Endothelial cell of umbilical vein (primary cell): ENCODE results near the gene ZNF497. TPM values are rescaled to one million over a fixed set of nuclear protein-coding genes. Genes with fewer than 3 reads are reported as not detected.

Experiments used
- BruUV-seq: library from RNA; stranded (reverse); fragments of 400-500 nt; replicated peaks from 2 replicates; lab custom pipeline; 2021; lab: Mats Ljungman, UMichigan
- CTCF ChIA-PET: fragments of 300-600, 350-600 bp; sonication (Branson Sonifier 250); formaldehyde crosslinking; loops from one replicate; lab custom pipeline; 2021; ENCODE audit warnings: antibody characterized with exemption, inconsistent platforms; lab: Charles Lee
- POLR2A ChIA-PET: fragments of 300-600, 350-600 bp; sonication (Branson Sonifier 250); formaldehyde crosslinking; loops from one replicate; lab custom pipeline; 2021; ENCODE audit warnings: antibody characterized with exemption, inconsistent platforms; lab: Charles Lee
- DNase-seq: peaks from one replicate; pipeline ENCODE4 v3.0.0-alpha.2; 2011; ENCODE audit warnings: low read depth, low spot score
- FAIRE-seq: peaks from 2 replicates; lab custom pipeline; 2011; peaks lifted over from hg19 to GRCh38; lab: Jason Lieb, UNC
- H2AFZ ChIP-seq: 2 replicates; pipeline ENCODE4 v1.6.0; 2012; ENCODE audit warnings: low read depth, low read length, control low read depth, inconsistent platforms
- H3K27ac ChIP-seq: 2 replicates; pipeline ENCODE4 v1.5.1; 2011; ENCODE audit warnings: low read depth, mild to moderate bottlenecking, control low read depth, low read length, moderate library complexity; ENCODE audit not compliant: insufficient read depth
- H3K27me3 ChIP-seq, 2 experiments: 2 replicates each; pipeline versions ENCODE4 v1.6.0 to v1.6.1; 2011; ENCODE audit warnings: low read length in 2 of 2, mixed read lengths in 1 of 2; ENCODE audit not compliant: control insufficient read depth in 2 of 2, insufficient read depth in 2 of 2
- H3K36me3 ChIP-seq, 2 experiments: 2 replicates in 1 of 2; 3 replicates in 1 of 2; pipeline ENCODE4 v1.5.1; 2011; ENCODE audit warnings: low read length in 2 of 2, mild to moderate bottlenecking in 1 of 2, moderate library complexity in 1 of 2; ENCODE audit not compliant: control insufficient read depth in 2 of 2, insufficient read depth in 2 of 2; ENCODE audit errors: extremely low read depth in 1 of 2
- H3K4me1 ChIP-seq: 3 replicates; pipeline ENCODE4 v1.5.1; 2011; ENCODE audit warnings: mild to moderate bottlenecking, low read length; ENCODE audit not compliant: control insufficient read depth, insufficient read depth; ENCODE audit errors: extremely low read depth
- H3K4me2 ChIP-seq: 2 replicates; pipeline ENCODE4 v1.6.1; 2011; ENCODE audit warnings: low read length, control low read depth, mixed read lengths; ENCODE audit not compliant: insufficient read depth
- H3K4me3 ChIP-seq, 3 experiments: fragments of 200-600 bp in 1 of 3; sonication (generic), shearing (Covaris generic) in 1 of 3; replicated peaks in 1 of 3; 2 replicates each; pipeline ENCODE4 v1.5.1; 2011 to 2016; ENCODE audit warnings: control low read depth in 3 of 3, low read length in 3 of 3, mild to moderate bottlenecking in 2 of 3, inconsistent platforms in 1 of 3, low read depth in 1 of 3, moderate library complexity in 1 of 3; ENCODE audit not compliant: insufficient read depth in 1 of 3
- H3K79me2 ChIP-seq: 2 replicates; pipeline ENCODE4 v1.6.0; 2012; ENCODE audit warnings: low read length, inconsistent platforms; ENCODE audit not compliant: control insufficient read depth, insufficient read depth
- H3K9ac ChIP-seq: replicated peaks from 2 replicates; pipeline ENCODE3; 2011; ENCODE audit warnings: low read length, control low read depth; ENCODE audit not compliant: insufficient read depth; ENCODE audit errors: extremely low read depth
- H3K9me1 ChIP-seq: replicated peaks from 3 replicates; pipeline ENCODE4 v1.6.0; 2011; ENCODE audit warnings: mild to moderate bottlenecking, low read length; ENCODE audit not compliant: control insufficient read depth, insufficient read depth; ENCODE audit errors: extremely low read depth
- H3K9me3 ChIP-seq: replicated peaks from 2 replicates; pipeline ENCODE4 v1.5.1; 2012; ENCODE audit warnings: low read length, inconsistent platforms; ENCODE audit not compliant: control insufficient read depth, insufficient read depth
- H4K20me1 ChIP-seq: replicated peaks from 2 replicates; pipeline ENCODE3; 2011; ENCODE audit warnings: mild to moderate bottlenecking, low read length; ENCODE audit not compliant: control insufficient read depth, insufficient read depth; ENCODE audit errors: extremely low read depth
- EZH2 ChIP-seq: IDR thresholded peaks from 2 replicates; pipeline ENCODE4 v1.6.1; 2012; ENCODE audit warnings: borderline replicate concordance, low read depth, mild to moderate bottlenecking, moderate library complexity, low read length, inconsistent platforms; ENCODE audit not compliant: severe bottlenecking
- FOS ChIP-seq: IDR thresholded peaks from 2 replicates; pipeline ENCODE4 v1.6.1; 2011; ENCODE audit warnings: mild to moderate bottlenecking, low read length, moderate library complexity, borderline replicate concordance; ENCODE audit not compliant: insufficient read depth
- GATA2 ChIP-seq: IDR thresholded peaks from 2 replicates; pipeline ENCODE4 v1.7.0; 2011; ENCODE audit warnings: low read depth, mild to moderate bottlenecking, moderate library complexity, mixed read lengths, low read length; ENCODE audit not compliant: insufficient read length, insufficient read depth
- JUN ChIP-seq: IDR thresholded peaks from 2 replicates; pipeline ENCODE4 v1.6.1; 2011; ENCODE audit warnings: borderline replicate concordance, low read depth; ENCODE audit not compliant: insufficient read length, insufficient read depth
- MYC ChIP-seq: IDR thresholded peaks from one replicate; pipeline ENCODE4 v1.6.1; 2011; ENCODE audit warnings: mild to moderate bottlenecking, low read depth, low read length
- POLR2A ChIP-seq: IDR thresholded peaks from 2 replicates; pipeline ENCODE4 v1.6.1; 2012; ENCODE audit warnings: low read depth, mild to moderate bottlenecking, control low read depth, low read length
- POLR2AphosphoS5 ChIP-seq: IDR thresholded peaks from 2 replicates; pipeline ENCODE4 v1.6.1; 2012; ENCODE audit warnings: low read depth, mild to moderate bottlenecking, control low read depth, low read length, moderate library complexity; ENCODE audit not compliant: insufficient read depth
- dilution Hi-C: fragments of 300-500 bp; cut with MboI; formaldehyde crosslinking; loops from one replicate; pipeline ENCODE4 v1.15.0; 2019; ENCODE audit warnings: low sequenced_read_pairs; ENCODE audit not compliant: extremely low pct_ligation_motif_present
- intact Hi-C: fragments of 100-400 bp; cut with micrococcal nuclease; formaldehyde crosslinking; loops from one replicate; pipeline ENCODE4 v1.10.0; 2022
- polyA plus RNA-seq, 4 experiments: library from polyadenylated mRNA; depleted of rRNA in 3 of 4; stranded (reverse) in 3 of 4; unstranded in 1 of 4; fragments of >200 nt; gene quantifications; 2 replicates each; pipeline versions ENCODE4 v1.2.1 to v1.2.3, GENCODE V29; 2011 to 2012; ENCODE audit warnings: missing spikeins in 1 of 4
- total RNA-seq: library from RNA; stranded (reverse); gene quantifications from 2 replicates; pipeline ENCODE4 v1.2.3, GENCODE V29; 2021
- TF ChIP-seq, protein P1 (sequence below), 2 donors: IDR thresholded peaks; 1 replicate in 1 of 2; 2 replicates in 1 of 2; pipeline ENCODE4 v1.5.1; 2011; ENCODE audit warnings: low read length in 2 of 2, mild to moderate bottlenecking in 2 of 2, moderate library complexity in 2 of 2, control low read depth in 1 of 2, inconsistent platforms in 1 of 2, low read depth in 1 of 2; ENCODE audit not compliant: insufficient read depth in 1 of 2; ENCODE audit errors: extremely low read depth in 1 of 2
- TF ChIP-seq, protein P2 (sequence below): IDR thresholded peaks from 2 replicates; pipeline ENCODE4 v1.6.1; 2011; ENCODE audit not compliant: insufficient read depth, insufficient read length

The ZNF497 gene
- total and polyA plus RNA-seq, 2 donors (not counting 3 experiments of a cell fraction or from before 2014, with no cell fraction given): 0.40 to 1.3 TPM

DNA sequence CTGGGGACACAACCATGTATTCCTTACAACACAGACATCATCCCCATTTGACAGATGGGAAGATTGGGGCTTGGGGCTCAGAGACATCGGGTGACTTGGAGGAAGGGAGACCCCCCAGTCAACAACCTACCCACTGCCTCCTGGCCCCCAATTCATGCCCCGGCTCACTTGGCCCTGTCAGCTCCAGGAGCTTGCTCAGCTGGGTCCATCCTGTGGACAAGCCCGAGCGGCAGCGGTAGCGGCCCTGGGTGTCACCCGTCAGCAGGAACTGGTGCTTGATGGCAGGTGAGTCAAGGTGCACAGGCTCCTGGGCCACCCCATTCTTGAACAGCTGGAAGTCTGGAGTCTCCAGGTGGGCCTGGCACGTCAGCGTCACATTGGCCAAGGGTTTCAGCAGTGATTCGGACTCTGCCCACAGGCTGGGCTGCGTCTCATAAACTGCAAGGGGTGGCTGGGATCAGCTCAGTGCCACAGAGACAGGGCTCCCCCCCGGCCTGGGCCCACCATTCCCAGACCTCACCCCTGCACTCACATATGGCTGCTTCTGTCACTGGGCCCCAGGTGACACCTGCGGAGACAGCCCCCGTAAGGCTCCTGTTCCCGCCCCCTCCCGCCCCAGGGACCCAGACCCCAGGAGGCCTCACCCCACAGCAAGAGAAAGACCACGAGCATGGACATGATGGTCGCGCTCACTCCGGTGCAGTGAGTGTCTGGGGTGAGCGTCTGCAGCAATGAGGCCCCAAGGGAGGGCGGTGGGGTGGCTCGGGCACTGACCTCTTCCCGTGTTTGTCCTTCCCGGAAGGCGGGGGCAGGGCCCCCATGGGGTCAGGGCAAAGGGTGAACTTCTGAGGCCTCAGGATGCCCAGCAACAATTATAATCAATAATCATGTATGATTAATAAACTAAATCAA lies 9.5 kb downstream of the ZNF497 start, which contains the start of gene A1BG:
Gene A1BG, minus strand, starts transcription at position 733 of the 912 bp plus-strand sequence. Its CDS starts 55 bp downstream, at position 678.
- H3K79me2 ChIP-seq: no peaks in the 10 kb centered on the region
- dilution Hi-C loops: no loop called here
- BruUV-seq: no TSS peak

More for the DNA sequence above, 9.5 kb downstream of the ZNF497 start, which contains the start of gene A1BG:
- Histone ChIP-seq H3K9ac (no peak within 1 kb of the TSS), H3K36me3 (no peaks in the 10 kb centered on the region), H3K4me2 (no peak within 1 kb of the TSS), H3K27ac (no peak within 1 kb of the TSS), H3K9me3 (no peaks in the 10 kb centered on the region), H3K27me3 (peaks cover 30 to 51% of the 10 kb centered on the region in 2 experiments), H3K4me1 (peaks cover 10% of the 10 kb centered on the region), H3K9me1 (no peaks in the 10 kb centered on the region), H3K4me3 (no peak within 1 kb of the TSS), H4K20me1 (no peaks in the 10 kb centered on the region), H2AFZ (no peak within 1 kb of the TSS)
- TF ChIP-seq POLR2AphosphoS5 (no peak), GATA2 (no peak), POLR2A (no peak), JUN (no peak), MYC (no peak), FOS (no peak), EZH2 (no peak)
- TF ChIP-seq, protein P1, sequence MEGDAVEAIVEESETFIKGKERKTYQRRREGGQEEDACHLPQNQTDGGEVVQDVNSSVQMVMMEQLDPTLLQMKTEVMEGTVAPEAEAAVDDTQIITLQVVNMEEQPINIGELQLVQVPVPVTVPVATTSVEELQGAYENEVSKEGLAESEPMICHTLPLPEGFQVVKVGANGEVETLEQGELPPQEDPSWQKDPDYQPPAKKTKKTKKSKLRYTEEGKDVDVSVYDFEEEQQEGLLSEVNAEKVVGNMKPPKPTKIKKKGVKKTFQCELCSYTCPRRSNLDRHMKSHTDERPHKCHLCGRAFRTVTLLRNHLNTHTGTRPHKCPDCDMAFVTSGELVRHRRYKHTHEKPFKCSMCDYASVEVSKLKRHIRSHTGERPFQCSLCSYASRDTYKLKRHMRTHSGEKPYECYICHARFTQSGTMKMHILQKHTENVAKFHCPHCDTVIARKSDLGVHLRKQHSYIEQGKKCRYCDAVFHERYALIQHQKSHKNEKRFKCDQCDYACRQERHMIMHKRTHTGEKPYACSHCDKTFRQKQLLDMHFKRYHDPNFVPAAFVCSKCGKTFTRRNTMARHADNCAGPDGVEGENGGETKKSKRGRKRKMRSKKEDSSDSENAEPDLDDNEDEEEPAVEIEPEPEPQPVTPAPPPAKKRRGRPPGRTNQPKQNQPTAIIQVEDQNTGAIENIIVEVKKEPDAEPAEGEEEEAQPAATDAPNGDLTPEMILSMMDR (IDR thresholded peaks at IDR 0.05; ENCODE audit: extremely low read depth in 1 of 2, insufficient read depth in 1 of 2, low read depth in 1 of 2, low read length in 2 of 2): no peak
- TF ChIP-seq, protein P2, sequence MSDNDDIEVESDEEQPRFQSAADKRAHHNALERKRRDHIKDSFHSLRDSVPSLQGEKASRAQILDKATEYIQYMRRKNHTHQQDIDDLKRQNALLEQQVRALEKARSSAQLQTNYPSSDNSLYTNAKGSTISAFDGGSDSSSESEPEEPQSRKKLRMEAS: no peak
- intact Hi-C loops: no loop called here
- ChIA-PET CTCF (no interaction called here), POLR2A (no interaction called here)
- FAIRE-seq: no peak
- no peak for DNase-seq
